Nucleus accumbens (tissue), 56 donors: ENCODE results near the gene UCHL1.
"Not testable (repeated sequence)": the region's sequence is repeated elsewhere in the genome, so short reads cannot be mapped to it uniquely, and the experiment has no call there.

Experiments used
- DNase-seq, 56 donors: peaks; one replicate each; lab custom pipeline; 2025; lab: John Stamatoyannopoulos, UW

Gene UCHL1

DNA sequence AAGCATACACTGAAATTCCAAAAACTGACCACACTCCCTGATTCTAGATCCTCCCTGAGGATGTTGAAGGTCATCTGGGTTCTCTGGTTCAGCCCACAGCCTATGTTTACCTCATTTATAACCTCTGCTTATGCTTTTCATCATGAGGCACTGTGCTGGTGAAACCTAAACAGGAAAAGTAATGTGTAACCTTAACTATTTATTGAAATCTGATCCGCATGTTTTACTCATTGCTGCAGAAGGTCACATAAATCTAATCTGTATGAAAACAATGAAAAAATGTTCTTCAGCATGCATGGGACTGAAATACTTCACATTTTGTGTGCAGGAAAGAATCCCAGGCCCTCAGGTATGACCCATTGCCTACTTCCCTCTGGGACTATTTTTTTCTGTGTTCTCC lies 30.3 kb downstream of the UCHL1 start:
- no peak for DNase-seq

DNA sequence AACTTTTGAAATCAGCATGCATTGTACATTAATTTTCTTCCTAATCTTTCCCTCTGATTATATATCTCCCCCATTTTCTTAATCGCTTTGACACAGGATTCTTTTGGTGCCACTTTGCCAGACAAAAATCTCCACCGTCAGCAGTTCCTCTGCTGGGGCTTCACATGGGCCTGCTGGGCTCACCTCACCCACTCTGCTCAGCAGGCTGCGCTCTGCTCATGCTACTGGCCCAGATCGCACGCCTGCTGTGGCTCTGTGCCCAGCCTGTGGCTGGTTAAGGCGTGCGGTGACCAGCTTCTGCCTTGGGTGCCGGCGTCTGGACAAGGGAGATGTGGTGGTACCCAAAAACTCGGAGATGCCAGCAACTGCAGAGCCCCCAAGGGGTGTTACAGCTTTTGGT lies 31.1 kb downstream of the UCHL1 start:
- no peak for DNase-seq

DNA sequence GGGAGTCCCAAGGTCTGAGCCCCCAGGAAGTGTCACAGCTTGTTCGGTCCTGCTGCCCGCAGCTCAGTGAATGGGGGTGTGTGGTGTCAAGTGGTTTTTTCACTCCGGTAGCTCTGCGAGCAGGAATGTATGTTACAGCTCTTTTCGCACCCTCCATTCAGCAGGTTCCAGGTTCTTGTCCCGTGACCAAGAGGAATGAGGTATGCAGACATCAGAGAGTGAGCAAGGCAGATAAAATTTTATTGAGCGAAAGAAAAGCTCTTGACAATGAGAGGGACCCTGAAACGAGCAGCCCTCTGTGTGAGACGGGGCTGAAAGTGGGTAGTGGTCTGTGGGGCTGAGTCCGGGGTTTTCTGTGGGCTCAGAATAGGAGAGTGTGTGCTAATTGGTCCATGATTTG lies 31.5 kb downstream of the UCHL1 start:
- DNase-seq: no peak

DNA sequence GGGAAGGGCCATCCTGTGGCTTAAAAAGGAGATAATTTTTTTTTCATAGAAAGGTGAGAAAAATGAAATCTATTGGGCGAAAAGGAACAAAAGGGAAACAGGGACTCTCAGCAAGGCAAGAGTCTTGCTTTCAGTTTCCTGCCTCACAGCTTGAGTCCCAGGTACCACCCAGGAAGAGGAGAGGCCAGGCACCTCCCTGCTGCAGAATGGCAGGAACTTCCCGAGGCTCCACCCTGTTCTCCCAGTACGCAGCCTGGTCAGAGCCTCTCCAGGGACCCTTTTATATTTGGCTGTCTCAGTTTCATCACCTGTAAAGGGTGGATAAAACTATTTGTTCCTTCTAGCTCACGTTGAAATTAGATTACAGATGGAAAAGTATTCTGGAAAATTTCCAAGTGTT lies 33.8 kb downstream of the UCHL1 start:
- DNase-seq: no peak

DNA sequence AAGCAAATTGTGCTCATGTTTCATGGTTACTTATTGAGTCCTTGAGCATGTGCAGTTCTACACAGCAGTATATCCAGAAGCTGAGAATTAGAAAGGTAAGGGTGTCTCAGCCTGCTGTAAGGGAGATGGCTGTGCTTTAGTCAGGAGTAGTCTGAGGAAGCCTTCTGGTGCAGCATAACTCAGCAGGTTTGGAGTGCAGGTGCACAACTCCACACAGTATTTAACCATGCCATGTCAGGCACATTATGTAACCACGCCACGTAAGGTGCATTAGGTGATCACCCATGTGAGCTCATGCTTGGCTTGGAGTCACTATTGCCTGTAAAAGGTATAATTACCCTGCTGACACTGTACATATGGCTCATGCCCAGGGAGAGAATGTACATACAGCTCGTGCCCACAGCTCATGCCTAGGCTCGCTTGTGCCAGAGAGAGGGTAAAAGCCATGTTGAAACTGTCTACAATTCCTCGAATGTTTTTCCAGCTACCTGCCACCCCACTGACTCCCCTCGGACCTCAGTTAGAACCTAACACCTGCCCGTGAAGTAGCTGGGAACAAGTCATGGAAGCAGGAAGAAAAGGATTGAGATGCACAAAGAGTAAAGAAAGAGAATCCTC lies 37.8 kb downstream of the UCHL1 start:
- DNase-seq: no peak

DNA sequence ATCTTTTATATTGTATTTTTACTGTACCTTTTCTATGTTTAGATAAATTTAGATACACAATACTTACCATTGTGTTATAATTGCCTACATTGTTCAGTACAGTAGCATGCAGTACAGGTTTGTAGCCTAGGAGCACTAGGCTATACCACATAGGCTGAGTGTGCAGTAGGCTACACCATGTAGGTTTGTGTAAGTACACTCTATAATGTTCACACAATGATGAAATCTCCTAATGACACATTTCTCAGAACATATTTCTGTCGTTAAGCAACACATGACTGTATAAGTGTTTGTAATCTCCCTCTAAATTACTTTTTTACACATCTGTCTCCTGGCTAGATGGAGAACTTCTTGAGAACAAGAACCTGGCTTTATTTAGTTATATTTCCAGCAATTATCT lies 40.3 kb downstream of the UCHL1 start:
- no peak for DNase-seq

DNA sequence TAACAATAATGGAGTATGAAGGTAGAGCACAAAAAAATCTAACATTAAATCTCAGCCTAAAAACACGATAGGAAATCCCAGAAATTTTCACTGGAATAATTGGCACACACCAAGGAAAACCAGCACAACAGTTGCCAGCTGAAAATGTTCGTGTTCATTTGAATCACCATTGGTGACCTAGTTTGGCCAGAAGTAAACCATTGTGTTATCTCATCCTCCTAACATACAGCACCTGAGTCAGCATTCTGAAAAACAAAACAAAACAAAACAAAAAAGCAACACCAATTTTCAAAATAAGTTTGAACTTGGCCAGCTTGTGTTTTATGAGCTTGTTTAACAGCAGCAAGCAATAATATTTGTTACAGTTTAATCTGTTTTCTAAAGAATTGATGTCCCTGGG lies 41.1 kb downstream of the UCHL1 start:
- no peak for DNase-seq

DNA sequence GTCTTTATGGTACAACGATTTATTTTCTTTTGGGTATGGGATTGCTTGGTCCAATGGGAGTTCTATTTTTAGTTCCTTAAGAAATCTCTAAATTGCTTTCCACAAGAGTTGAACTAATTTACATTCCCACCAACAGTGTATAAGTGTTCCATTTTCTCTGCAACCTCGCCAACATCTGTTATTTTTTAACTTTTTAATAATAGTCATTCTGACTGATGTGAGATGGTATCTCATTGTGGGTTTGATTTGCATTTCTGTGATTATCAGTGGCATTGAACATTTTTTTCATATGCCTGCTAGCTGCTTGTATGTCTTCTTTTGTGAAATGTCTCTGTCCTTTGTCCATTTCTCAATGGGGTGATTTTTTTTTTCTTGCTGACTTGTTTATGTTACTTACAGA lies 42.8 kb downstream of the UCHL1 start:
- DNase-seq: no peak

DNA sequence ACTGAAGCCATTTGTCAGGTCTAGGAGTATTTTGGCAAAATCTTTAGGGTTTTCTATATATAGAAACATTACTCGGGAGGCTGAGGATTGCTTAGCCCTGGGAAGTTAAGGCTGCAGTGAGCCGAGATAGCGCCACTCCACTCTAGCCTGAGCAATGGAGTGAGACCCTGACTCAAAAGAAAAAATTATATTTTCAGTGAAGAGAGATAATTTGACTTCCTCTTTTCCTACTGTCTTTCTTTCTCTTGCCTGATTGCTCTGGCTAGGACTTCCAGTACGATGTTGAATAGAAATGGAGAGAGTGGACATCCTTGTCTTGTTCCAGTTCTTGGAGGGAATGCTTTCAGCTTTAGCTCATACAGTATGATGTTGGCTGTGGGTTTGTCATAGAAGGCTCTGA lies 44.4 kb downstream of the UCHL1 start:
- no peak for DNase-seq

DNA sequence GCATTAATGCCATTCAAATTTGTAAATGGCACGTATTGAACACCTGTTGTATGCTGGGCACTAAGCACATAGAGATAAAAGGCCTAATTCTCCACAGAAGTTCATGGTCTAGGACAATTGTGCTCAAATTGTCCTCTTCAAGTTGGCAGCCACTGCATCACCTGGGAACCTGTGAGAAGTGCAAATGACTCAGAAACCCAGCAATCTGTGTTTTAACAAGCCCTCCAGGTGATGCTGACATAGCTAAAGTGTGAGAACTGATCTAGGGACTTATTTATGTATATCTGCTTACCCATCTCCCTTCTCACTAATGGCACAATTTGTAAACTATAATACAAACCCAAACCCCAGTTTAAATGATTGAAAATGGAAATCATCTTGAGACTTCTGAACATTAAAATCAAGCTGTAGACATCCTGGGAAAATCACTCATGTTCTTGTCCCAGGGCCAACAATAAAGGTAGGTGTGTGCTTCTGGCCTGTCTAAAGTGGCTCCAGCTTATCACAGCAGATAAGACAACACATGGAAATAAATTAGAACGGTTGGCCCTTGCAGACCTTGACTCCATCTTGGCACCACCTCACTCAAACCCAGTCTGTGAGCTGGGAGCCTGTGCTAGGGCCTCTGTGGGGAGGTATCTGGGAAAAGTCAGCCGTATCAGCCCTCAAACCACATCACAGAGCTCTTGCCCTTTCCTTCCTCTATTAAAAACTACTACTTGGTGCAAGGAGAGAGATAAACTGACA lies 46.8 kb downstream of the UCHL1 start:
- no peak for DNase-seq

DNA sequence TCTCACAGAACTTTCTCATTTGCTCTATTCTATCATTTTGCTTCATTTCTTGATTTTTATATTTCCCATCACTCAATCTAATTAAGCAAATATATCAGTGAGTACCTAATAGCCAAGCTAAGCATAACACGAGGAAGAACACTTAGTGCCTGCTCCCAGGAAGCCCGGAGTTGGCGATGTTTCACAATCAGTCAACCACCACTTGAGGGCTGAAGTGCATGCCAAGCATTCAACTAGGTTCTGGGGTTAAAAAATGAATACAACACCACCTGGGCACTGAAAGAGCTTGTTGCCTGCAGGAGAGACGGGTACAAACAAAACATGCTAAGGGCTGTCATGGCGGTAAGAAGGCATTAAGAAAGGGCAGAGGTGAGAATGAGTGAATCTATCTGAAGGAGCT lies 47.5 kb downstream of the UCHL1 start:
- no peak for DNase-seq

DNA sequence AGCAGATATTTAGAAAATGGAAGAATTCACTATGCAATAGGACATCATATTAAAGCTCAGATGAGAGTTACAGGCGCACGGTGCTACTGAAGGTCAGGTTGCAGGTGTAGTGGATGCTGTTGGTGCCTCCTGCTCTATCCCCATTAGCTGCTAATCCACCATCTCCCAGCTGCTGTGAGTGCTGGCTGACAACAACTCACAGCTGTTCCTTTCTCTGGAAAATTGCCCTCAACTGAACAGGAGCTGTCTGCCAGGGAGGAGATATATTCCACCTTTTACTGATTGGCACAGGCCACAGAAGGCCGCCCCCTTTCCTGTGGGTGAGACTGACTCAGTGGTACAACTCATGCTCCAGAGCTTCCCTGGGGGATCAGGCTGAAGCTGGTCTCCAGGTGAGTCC lies 48.7 kb downstream of the UCHL1 start:
- DNase-seq: no peak

DNA sequence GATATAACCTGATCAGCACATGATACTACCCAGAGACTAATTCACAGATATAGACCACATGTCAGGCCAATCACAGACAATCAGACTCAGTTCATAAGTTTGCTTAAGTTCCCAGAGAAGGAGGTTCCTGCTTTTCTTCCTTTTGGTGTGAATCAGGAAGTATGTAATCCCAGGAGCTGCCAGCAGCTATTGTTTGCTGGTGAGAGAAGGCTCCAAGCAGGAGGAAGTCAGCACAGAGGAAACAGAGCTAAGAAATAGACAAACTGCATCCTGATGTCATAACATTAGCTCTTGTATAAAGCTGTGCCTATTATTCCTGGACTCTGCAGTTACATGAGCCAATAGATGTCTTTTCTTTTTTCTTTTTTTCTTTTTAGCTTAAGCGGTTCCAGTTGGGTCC lies 50.9 kb downstream of the UCHL1 start:
- DNase-seq: no peak

DNA sequence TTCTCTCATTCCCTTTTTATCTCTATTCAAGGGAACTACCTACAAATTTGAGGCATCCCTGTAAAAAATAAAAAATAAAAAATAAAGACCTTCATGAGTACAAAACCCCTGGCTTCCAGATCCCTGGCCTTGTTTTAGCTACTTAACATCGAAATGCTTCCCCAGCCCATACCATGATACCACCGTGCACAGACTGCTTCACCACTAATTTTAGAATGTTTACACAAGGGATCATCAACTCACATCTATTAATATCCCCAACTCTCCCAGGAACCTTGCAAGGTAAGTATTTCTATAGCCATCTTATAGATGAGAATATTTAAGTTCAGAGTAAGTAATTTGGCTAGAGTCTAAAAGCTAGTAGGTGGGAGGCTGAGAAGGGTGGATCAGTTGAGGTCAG lies 51.7 kb downstream of the UCHL1 start:
- no peak for DNase-seq

DNA sequence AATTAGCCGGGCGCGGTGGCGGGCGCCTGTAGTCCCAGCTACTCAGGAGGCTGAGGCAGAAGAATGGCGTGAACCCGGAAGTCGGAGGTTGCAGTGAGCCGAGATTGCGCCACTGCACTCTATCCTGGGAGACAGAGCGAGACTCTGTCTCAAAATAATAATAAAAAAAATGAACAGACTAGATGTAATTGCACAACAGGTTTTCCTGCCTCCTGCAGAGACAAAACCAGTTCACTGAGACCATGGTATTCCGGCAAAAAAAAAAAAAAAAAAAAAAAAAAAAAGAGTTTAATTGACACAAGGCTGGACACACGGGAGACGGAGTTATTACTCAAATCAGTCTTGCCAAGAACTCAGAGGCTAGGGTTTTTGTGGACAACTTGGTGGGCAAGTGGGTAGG lies 58.7 kb downstream of the UCHL1 start:
- not testable (repeated sequence) for DNase-seq

DNA sequence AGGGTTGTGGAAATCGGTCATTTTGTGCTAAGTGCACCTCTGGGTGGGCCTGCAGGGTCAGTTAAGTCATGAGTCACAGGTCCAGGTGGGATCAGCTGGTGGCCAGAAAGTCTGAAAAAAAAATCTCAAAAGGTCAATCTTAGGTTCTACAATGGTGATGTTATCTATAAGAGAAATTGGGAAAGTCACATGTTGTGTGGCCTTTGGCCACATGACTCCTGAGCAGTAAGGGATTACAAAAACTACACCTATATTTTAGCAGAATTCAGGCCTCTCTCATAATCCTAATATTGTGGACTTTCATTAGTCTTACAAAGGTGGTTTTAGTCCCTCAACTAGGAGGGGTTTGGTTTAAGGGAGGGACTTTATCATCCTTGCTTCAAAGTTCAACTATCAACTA lies 59.1 kb downstream of the UCHL1 start:
- DNase-seq: no peak
